GM19239 (cell line): ENCODE measurements around the gene COPS6.

Source experiments
- DNase-seq: peaks from one replicate; pipeline ENCODE4 v3.0.0; 2011; ENCODE audit warnings: low spot score; ENCODE audit not compliant: insufficient read length
- FAIRE-seq: peaks from 2 replicates; lab custom pipeline; 2011; peaks lifted over from hg19 to GRCh38; lab: Jason Lieb, UNC

COPS6 gene

DNA sequence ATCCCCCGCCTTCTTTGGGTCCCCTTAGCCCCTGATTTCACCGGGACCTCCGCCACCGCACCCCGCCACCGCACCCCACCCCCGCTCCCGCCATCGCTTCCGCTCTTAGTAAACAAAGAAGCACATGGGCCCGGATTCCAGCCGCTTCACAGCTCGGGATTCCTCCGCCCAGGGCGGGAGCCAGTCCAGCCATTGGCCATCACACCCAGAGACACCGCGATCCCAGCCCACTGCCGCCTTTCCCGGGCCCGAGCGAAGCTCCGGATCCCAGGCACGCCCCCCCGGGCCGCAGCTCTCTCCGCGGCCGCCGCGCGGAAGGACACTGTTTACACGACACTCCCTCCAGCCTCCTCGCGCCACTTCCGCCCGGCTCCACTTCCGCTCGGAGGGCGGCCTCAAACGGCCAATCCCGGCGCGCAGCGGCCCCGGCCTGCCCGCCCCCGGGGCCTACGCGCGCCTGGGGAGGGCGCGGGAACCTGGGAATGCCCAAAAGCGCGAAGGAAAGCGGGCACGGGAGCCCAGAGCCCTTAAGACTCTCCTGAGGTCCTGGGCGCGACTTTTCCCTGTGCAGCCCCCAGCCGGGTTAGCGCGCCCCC is 11.7 kb downstream of the COPS6 start:
- DNase-seq = peak; percentile 84
- FAIRE-seq = no peak

DNA sequence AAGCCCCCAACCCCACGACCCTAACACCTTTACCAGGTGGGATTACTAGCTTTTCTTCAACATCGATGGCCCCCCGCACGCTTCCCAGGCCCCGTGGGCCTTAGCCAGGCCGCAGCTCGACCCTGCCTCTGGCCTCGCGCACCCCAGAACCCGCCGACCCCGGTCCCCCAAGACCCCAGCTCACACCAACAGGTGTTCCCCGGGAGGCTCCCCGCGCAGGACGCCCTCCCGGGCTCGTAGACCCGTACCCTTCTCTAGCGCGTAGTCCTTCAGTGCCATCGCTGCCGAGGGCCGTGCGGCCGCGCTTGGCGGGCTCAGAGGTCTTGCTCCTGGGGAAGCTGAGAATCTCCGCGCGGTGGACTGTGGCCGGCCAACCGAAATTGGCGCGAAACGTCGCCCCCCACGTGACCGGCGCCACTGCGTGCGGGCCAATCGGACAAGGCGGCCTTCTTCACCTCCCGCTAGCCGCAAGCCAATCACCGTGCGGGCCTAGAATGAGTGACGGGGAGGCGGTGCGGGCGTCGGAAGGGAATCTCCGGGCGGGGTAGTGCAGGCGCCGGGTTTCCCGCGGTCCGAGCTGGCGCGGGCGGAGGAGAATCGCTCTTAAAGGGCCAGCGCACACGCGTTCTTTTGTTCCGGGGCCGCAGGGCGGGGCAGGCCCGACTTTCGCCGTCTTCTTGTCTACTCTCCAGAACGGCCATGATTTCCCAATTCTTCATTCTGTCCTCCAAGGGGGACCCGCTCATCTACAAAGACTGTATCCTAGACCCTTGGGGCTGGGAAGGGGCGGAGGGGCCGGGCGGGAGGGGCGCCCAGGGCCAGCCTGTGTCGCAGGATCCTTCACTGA is 12.5 kb downstream of the COPS6 start, which contains the start of the genes AP4M1 and MCM7:
AP4M1 (plus strand) TSS at position 628 of the 847 bp plus-strand sequence; CDS start at position 700, 72 bp downstream.
MCM7 (minus strand) TSS at position 382 of the 847 bp plus-strand sequence; CDS start at position 279, 103 bp downstream.
- DNase-seq = peak; percentile 94
- FAIRE-seq = peak; percentile 96

DNA sequence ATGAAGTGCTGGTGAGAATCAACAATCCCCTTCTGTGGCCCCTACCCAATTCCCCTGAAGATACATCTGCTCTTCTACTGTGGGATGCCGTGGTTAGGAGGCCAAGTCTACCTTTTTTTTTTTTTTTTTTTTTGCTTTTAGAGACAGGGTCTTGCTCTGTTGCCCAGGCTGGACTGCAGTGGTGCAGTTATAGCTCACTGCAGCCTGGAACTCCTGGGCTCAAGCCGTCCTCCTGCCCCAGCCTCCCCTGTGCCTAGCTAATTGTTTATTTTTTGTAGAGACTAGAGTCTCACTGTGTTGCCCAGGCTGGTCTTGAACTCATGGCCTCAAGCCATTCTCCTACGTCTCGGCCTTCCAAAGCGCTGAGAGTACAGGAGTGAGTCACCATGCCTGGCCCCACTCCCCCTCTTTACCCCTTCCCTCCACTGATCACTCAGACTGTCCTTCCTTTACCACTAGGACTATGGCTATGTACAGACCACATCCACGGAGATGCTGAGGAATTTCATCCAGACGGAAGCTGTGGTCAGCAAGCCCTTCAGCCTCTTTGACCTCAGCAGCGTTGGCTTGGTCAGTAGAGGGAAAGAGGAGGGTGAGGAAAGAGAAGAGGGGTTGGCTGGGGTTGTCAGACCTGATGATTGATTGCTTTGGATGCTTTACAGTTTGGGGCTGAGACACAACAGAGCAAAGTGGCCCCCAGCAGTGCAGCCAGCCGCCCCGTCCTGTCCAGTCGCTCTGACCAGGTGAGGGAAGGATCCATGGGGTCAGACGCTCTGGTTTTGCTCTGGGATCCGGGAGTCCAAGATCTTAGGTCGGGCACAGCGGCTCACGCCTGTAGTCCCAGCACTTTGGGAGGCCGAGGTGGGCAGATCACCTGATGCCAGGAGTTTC is 14.4 kb downstream of the COPS6 start:
- FAIRE-seq = no peak
- no peak for DNase-seq

DNA sequence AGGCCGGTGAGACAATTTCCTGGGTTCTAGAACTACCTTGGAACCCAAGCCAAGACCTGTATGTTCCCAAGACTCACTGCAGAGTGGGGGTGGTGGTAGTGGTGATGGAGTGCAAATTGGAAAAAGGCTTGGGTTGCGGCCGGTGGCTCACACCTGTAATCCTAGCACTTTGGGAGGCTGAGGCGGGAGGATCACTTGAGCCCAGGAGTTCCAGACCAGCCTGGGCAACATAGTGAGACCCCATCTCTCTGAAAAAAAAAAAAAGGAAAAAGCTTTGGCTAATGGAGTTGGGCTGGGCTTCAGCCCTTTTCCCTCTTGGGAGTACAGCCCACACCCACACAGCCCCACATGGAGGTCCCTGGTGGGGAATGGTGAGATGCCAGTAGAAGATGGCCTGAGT is 16.8 kb downstream of the COPS6 start:
- FAIRE-seq (no peak), DNase-seq (no peak)

DNA sequence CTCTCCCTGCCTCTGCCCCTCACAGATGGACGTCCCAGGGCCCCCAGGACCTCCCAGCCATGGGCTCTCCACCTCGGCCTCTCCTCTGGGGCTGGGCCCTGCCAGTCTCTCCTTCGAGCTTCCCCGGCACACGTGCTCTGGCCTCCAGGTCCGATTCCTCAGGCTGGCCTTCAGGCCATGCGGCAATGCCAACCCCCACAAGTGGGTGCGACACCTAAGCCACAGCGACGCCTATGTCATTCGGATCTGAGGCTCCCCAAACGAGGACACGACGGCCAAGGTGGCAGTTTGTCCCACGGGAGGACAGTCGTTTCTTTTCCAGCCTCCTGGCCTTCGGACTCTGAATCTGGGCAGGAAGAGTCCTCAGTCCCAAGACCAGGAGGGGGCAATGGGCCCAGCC is 17.9 kb downstream of the COPS6 start:
- no peak for FAIRE-seq
- DNase-seq = no peak

DNA sequence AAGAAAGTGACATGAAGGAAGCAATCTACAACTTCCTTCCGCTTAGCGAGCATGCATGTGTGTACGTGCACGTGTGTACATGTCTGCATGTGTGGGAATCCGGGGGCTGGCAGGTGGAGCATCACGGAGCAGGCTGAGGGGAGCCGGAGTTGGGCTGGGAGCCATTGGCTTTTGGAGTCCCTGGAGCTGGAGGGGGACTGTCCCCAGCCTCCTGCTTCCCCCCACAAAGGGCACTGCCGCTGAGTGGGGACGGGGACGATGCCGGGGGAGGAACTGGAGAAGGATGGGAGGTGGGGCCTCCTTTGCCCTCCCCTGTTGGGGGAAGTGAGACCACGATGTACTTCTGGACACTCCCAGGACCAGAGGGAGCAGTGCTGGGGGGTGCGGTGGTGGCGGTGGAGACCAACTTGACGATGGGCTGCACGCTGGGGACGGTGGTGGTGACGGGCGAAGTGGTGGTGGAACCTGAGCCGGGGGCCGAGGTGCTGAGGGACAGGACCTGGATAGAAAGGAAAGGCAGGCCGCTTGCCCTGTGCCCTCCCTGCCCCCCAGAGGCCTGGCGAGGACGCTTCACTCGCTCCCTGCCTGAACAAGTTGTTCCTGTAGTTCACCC is 18.5 kb downstream of the COPS6 start:
- DNase-seq (no peak), FAIRE-seq (no peak)

DNA sequence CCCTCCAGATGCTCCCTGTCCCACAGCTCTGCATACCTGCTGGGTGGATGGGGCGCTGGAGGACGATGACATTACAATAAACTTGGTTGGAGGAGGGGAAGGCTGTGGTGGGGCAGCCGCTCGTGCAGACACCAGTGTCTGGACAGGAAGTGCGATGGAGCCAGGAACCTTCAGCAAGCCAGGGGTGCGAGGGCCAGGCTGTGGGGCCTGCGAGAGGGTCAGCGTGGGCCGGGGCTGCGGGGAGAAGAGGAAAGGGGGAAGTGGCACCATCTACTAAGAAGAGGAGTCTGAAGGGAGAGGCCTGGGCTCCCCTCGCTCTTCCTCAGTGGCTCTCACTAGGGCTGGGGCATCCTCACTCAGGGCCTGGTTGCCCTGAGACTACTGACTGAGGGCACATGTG is 19.1 kb downstream of the COPS6 start:
- FAIRE-seq (no peak), DNase-seq (no peak)

DNA sequence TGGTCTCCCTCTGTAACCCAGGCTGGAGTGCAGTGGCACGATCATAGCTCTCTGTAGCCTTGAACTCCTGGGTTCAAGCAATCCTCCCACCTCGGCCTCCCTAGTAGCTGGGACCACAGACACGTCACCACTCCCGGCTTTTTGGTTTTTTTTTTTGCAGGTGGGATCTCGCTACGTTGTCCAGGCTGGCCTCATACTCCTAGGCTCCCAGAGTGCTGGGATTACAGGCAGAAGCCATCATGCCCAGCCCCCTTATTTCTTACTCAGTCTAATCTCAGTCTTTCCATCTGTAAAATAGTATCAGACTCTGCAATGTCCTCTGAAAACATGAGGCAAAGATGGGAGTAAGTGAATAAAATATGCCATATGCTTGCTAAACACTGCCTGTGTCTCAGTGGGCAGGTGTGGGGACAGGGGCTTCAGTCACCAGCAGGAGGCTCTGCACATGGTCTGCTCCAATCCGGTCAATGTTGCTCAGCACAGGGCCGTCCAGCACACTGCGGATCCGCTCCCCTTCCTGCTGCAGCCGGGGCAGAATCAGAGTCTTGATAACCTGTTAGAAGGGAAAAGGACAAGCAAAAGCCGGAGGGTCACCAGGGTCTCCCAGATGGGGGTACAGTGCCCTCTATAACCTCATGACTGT is 20.9 kb downstream of the COPS6 start:
- DNase-seq (no peak), FAIRE-seq (no peak)

DNA sequence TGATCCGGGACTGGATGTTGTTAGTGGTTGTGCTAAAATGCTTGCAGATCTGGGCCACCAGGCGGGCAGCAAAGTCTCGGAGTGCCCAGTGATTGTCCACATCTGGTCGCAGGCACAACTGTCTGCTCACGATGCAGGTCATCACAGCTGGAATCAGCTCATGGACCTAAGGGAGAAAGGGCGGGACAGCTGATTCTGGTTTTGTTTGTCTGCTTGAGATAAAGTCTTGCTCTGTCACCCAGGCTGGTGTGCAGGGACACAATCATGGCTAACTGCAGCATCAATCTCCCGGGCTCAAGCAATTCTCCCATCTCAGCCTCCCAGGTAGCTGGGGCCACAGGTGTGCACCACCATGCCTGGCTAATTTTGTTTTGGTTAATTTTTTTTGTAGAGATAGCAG is 22.4 kb downstream of the COPS6 start:
- FAIRE-seq (no peak), DNase-seq (no peak)

DNA sequence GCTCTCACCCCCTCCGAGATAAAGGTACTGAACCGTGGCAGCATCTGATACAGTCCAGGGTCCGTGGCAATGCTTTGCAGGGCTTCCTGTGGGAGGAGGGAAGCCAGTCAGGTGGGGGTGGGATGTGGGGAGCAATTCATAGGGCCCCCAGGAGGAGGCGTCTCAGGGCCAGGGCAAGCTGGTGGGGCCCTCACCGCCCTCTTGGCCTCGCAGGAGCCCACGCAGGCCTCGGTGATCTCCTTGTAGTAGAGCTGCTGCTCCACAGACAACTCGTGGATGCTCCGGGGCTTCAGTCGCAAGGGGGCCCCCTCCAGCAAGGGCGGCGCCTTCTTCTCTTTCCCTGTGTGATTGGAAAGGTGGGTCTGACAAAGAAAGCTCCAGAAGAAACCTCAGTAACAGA is 23.1 kb downstream of the COPS6 start:
- FAIRE-seq (no peak), DNase-seq (no peak)

DNA sequence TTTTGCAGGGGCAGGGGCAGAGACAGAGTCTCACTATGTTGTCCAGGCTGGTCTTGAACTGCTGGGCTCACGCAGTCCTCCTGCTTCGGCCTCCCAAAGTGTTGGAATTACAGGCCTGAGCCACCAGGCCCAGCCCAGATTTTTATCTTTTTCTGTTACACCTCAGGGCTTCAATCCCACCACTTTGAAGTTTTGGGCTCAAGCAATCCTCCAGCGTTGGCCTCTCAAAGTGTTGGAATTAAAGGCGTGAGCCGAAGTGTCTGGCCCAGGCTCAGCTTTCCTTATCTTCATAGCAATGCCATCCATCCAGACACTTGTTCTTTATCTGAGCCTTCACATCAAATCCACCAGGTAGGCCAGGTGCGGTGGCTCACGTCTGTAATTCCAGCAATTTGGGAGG is 26.3 kb downstream of the COPS6 start:
- DNase-seq = no peak
- no peak for FAIRE-seq

DNA sequence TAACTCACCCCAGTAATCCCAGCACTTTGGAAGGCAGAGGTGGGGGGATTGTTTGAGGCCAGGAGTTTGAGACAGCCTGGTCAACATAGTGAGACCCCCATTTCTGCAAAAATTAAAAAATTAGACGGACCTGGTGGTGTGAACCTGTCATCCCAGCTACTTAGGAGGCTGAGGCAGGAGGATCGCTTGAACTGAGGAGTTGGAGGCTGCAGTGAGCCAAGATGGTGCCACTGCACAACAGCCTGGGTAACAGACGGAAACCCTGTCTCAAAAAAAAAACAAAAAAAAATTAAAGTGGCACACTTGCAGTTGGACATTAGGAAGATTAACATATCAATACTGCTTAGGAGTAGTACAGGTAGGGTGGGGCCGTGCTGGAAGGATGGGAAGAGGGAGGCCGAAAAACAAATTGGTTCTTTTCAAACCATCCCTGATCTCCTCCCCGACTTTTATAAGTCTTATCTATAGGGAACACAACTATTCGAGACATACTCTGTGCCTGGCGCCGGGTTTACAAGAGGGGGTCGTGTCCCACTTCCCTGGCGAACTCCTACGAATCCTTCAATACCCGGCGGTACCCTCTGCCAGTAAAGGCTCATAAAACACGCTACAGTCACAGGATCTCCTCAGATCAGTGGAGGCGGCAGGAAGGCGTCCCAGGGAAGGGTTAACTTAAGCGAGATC is 29.8 kb downstream of the COPS6 start:
- FAIRE-seq = no peak
- DNase-seq = no peak

DNA sequence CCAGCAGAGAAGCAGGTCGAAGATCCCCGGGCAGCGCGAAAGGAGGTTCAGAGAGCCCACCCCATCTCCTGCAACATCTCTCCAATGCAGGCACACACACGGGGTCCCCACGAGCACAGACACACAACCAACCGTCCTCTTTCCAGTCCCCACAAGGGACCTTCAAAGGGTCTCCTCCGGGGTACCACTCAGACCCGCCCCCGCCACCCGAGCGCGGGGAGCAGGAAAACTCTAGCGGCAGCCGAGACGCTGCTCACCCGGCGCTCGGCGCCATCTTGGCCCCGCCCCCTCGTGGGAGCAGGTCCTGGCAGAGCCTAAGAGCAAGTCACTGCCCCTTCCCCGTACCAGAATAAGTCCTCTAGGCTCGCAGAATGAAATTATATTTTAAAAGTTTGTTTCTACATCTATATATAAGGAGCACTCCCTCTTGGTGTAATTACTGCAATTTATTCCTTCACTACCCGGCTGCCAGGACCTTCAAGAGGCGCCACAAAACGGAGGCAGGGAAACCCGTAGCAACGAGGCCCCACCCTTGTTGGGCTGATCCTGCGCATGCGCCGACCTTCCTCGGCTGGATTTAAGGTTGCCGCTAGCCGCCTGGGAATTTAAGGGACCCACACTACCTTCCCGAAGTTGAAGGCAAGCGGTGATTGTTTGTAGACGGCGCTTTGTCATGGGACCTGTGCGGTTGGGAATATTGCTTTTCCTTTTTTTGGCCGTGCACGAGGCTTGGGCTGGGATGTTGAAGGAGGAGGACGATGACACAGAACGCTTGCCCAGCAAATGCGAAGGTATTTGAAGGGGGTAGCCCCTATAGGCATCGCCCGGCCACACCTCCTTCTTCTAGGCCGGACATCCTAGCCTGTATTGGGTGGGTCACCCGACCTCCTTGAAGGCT is 30.6 kb downstream of the COPS6 start, which contains the start of the genes CNPY4 and TAF6:
CNPY4 (plus strand) TSS at position 563 of the 898 bp plus-strand sequence; CDS start at position 674, 111 bp downstream.
TAF6 (minus strand) TSS at position 287 of the 898 bp plus-strand sequence. CDS start 5,149 bp downstream, outside the sequence.
- FAIRE-seq = peak; percentile 86

DNA sequence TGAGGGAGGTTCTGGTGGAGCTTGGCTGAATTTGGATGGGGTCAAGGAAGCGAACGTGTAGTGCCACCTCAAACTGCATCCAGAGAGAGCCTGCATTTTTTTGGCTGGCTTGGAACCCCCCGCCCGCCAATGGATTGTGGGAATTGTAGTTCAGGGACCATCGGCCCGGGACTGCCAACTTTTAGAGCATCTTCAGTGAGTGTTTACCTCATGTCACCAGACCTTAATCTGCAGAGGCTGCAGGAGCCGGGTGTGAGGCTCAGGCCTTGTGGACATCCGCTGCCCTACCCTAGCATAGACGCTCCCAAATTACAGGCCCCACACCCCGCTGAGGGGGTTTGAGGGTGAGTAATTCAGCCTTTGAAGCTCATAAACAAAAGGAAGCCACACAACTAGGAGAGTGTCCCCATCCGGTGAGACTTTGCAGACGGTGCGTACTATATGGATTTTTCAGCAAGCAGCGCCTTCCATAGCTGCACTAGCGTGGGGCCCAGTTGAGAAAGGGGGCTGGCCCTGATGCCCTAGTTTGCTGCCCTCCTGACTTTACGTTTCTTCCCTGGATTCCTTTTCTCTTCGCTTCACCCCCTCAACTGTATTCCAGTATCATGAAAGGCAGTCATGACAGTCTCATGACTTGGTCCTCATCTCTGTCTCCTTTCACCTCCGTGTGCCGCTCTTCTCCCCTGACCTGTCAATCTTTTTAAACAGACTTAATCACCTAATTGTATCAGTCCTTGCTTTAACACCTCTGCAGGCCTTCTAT is 31.4 kb downstream of the COPS6 start:
- FAIRE-seq = no peak
- peak; percentile 36 for DNase-seq

More for the DNA sequence above, 30.6 kb downstream of the COPS6 start, which contains the start of the genes CNPY4 and TAF6:
- peak; percentile 97 for DNase-seq

DNA sequence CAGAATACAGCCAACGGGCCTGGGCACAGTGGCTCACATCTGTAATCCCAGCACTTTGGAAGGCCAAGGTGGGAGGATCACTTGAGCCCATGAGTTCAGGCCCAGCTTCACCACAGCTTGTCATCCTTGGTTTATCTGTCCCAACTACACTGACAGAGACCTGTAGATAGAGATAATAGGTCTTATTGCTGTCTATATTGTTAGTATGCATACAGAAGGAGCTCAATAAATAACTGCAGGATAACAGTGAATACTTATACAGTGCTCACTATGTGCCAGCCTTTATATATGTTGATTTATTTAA is 31.9 kb downstream of the COPS6 start:
- DNase-seq (no peak), FAIRE-seq (no peak)

DNA sequence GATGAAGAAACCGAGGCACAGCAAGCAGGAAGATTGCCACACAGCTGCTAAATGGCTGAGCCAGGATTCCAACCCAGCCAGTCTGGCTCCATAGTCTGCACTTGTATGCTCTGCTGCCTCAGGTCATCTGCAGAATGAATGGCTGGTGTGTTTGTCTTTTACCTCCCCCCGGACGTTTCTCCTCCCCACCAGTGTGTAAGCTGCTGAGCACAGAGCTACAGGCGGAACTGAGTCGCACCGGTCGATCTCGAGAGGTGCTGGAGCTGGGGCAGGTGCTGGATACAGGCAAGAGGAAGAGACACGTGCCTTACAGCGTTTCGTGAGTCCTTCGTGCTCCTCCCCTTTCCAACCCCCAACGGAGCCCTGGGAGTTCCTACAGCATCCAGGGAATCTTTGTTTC is 33.3 kb downstream of the COPS6 start:
- FAIRE-seq (no peak), DNase-seq (no peak)

DNA sequence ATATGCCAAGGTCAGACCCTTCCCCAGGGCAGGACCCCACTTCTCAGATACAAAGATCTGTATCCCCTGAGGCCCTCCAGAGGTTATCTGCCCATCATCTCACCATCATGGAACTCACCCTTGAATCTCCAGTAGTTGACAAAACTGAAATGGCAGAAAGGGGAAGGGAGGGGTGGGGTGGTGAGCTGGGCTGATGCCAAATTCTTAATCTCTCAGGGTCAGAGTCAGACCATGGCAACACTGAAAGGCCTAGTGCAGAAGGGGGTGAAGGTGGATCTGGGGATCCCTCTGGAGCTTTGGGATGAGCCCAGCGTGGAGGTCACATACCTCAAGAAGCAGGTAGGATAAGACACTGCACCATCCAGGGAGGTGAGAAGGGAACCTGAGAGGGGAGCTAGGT is 33.8 kb downstream of the COPS6 start:
- no peak for FAIRE-seq
- DNase-seq = no peak
